ENCODE data around the gene ZNF423. TPM values are rescaled to one million over a fixed set of nuclear protein-coding genes. Genes with fewer than 3 reads are reported as not detected.

Gene ZNF423
- total and polyA plus RNA-seq, 2 of the 13 experiments (the other 11 are each of a cell fraction or from before 2014, with no cell fraction given): 0.07 to 0.31 TPM

DNA sequence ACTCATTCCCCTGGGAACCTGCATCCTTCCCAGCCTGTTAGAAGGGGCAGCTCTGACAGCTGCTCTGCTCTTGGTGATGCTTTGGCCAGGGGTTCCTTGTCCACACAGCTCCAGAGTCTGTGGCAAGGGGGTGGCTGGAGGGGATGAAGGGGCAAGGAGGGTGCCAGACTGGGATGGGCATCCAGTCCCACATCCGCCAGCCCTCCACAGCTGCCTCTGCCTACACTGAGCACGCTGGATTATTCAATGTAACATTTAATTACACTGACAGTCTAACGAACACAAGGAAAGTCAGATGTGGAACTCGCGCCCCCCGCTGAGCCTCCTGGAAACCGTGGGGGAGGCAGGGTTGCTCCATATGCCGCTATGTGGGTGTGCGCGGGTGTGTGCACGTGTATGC lies 381.2 kb downstream of the ZNF423 start:
- H3K4me3 ChIP-seq (replicated peaks in 1 of 3; ENCODE audit: insufficient read depth in 1 of 3, low read depth in 2 of 3, low read length in 3 of 3): no peak overlapping the region
- no peak overlapping the region for H3K4me2 ChIP-seq (ENCODE audit: low read depth, low read length)
- intact Hi-C loops (cut with micrococcal nuclease; ENCODE audit: unreplicated experiment): no loop called here
- in situ Hi-C loops (cut with HindIII; ENCODE audit: extremely low pct_ligation_motif_present, low pct_unique_long_range_greater_than_20kb): no loop called here
- no peaks in the 10 kb centered on the region for H3K27me3 ChIP-seq (ENCODE audit: control insufficient read depth in 1 of 2, insufficient read depth in 2 of 2, low read length in 2 of 2)
- TF ChIP-seq, protein P1, sequence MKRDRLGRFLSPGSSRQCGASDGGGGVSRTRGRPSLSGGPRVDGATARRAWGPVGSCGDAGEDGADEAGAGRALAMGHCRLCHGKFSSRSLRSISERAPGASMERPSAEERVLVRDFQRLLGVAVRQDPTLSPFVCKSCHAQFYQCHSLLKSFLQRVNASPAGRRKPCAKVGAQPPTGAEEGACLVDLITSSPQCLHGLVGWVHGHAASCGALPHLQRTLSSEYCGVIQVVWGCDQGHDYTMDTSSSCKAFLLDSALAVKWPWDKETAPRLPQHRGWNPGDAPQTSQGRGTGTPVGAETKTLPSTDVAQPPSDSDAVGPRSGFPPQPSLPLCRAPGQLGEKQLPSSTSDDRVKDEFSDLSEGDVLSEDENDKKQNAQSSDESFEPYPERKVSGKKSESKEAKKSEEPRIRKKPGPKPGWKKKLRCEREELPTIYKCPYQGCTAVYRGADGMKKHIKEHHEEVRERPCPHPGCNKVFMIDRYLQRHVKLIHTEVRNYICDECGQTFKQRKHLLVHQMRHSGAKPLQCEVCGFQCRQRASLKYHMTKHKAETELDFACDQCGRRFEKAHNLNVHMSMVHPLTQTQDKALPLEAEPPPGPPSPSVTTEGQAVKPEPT (CRISPR knock-in tag; IDR thresholded peaks at IDR 0.05; ENCODE audit: low read depth): no peak
- TF ChIP-seq ZNF598 (CRISPR knock-in tag; IDR thresholded peaks at IDR 0.05; ENCODE audit: borderline replicate concordance) (no peak), ZNF737 (CRISPR knock-in tag; IDR thresholded peaks at IDR 0.05; ENCODE audit: borderline replicate concordance) (no peak), DPF2 (CRISPR knock-in tag; IDR thresholded peaks at IDR 0.05; ENCODE audit: borderline replicate concordance, low read depth) (no peak), U2AF2 (IDR thresholded peaks at IDR 0.05; ENCODE audit: low read depth, low read length) (no peak), POGZ (CRISPR knock-in tag; IDR thresholded peaks at IDR 0.05) (no peak), RNF219 (CRISPR knock-in tag; IDR thresholded peaks at IDR 0.05) (no peak), RBM39 (IDR thresholded peaks at IDR 0.05; ENCODE audit: low read depth, low read length, poor library complexity, severe bottlenecking) (no peak), ZNF350 (CRISPR knock-in tag; IDR thresholded peaks at IDR 0.05; ENCODE audit: borderline replicate concordance, low read depth) (no peak), SMAD9 (CRISPR knock-in tag; IDR thresholded peaks at IDR 0.05) (no peak), ZNF343 (CRISPR knock-in tag; IDR thresholded peaks at IDR 0.05) (no peak)
- TF ChIP-seq, protein P2, sequence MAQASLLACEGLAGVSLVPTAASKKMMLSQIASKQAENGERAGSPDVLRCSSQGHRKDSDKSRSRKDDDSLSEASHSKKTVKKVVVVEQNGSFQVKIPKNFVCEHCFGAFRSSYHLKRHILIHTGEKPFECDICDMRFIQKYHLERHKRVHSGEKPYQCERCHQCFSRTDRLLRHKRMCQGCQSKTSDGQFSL (CRISPR knock-in tag; IDR thresholded peaks at IDR 0.05): no peak
- no peaks in the 10 kb centered on the region for H3K79me2 ChIP-seq (ENCODE audit: insufficient read depth, low read length)
- POLR2A ChIA-PET: no interaction called here
- no peak overlapping the region for H3K27ac ChIP-seq (ENCODE audit: extremely low read length, insufficient read depth, low read length)
- CTCF ChIA-PET (ENCODE audit: low intra/inter-chr PET ratio, low total read pairs): no interaction called here
- no peak for FAIRE-seq
- no TSS peak for BruUV-seq (replicated peaks)
- ATAC-seq: no peak
- H3K4me1 ChIP-seq (ENCODE audit: insufficient read depth, low read length): no peaks in the 10 kb centered on the region
- H3K9me3 ChIP-seq (ENCODE audit: low read length): no peaks in the 10 kb centered on the region
- DNase-seq (ENCODE audit: low spot score): no peak
- 43% methylated on average over 6 of the region's 11 CpGs for WGBS (ENCODE audit: low lambda C conversion rate)
- no peaks in the 10 kb centered on the region for H3K36me3 ChIP-seq (replicated peaks in 1 of 2; ENCODE audit: control insufficient read depth in 1 of 2, insufficient read depth in 2 of 2, low read length in 2 of 2)
- no peak overlapping the region for H2AFZ ChIP-seq (ENCODE audit: low read length)
- H4K20me1 ChIP-seq (ENCODE audit: insufficient read depth, low read length): no peaks in the 10 kb centered on the region
- H3K9ac ChIP-seq (ENCODE audit: insufficient read depth, low read depth, low read length): no peak overlapping the region

All from HepG2 (cell line).